IPS-NIHi11 (cell line): ENCODE data around the gene CHCHD10.
A peak's percentile ranks its signal among the peaks of the same experiment; 100 is the strongest.

Source experiments
- DNase-seq: peaks from one replicate; pipeline ENCODE4 v3.0.0; 2012; ENCODE audit warnings: mixed read lengths, low spot score

CHCHD10 gene

GRCh38 chr22:23767673-23768548, at the start of gene CHCHD10:
Gene CHCHD10, minus strand, starts transcription at chr22:23767972. Its CDS starts 98 bp downstream, at chr22:23767874.
- DNase-seq, result peak; percentile 83

- DNase-seq, result no peak
These were observed 49.4 kb upstream of the CHCHD10 start for GRCh38 chr22:23817146-23817545.

- DNase-seq, result no peak
These were observed 48.6 kb upstream of the CHCHD10 start for GRCh38 chr22:23816156-23816976.

GRCh38 chr22:23815541-23816155, 47.9 kb upstream of the CHCHD10 start:
- no peak for DNase-seq

- no peak for DNase-seq
These were observed 44.6 kb upstream of the CHCHD10 start for GRCh38 chr22:23812378-23812777.

- DNase-seq, result no peak
These were observed 39.1 kb upstream of the CHCHD10 start for GRCh38 chr22:23806837-23807236.

- DNase-seq, result no peak
These were observed 37.1 kb upstream of the CHCHD10 start for GRCh38 chr22:23804781-23805291.

- DNase-seq, result no peak
These were observed 35.4 kb upstream of the CHCHD10 start for GRCh38 chr22:23803001-23803819.

- DNase-seq, result no peak
These were observed 34.2 kb upstream of the CHCHD10 start for GRCh38 chr22:23801886-23802377.

GRCh38 chr22:23801238-23801821, 33.6 kb upstream of the CHCHD10 start:
- no peak for DNase-seq

- no peak for DNase-seq
These were observed 32.8 kb upstream of the CHCHD10 start for GRCh38 chr22:23800297-23801237.

GRCh38 chr22:23796461-23796860, 28.7 kb upstream of the CHCHD10 start:
- DNase-seq, result no peak

GRCh38 chr22:23793326-23793725, 25.6 kb upstream of the CHCHD10 start:
- DNase-seq, result no peak

- no peak for DNase-seq
These were observed 24.2 kb upstream of the CHCHD10 start for GRCh38 chr22:23791738-23792645.

GRCh38 chr22:23790819-23791737, 23.3 kb upstream of the CHCHD10 start:
- DNase-seq, result no peak

- DNase-seq, result no peak
These were observed 21.9 kb upstream of the CHCHD10 start for GRCh38 chr22:23789638-23790037.

- no peak for DNase-seq
These were observed 21.3 kb upstream of the CHCHD10 start for GRCh38 chr22:23789121-23789520.

GRCh38 chr22:23787910-23788309, 20.1 kb upstream of the CHCHD10 start:
- DNase-seq, result no peak
